HCT116 (cell line): ENCODE data around the gene GATAD2B. TPM values are rescaled to one million over a fixed set of nuclear protein-coding genes. Genes with fewer than 3 reads are reported as not detected.

Experiments
- ATAC-seq: fragments of 200-7000 bp; cut with Tn5 transposase; 2 replicates; pipeline ENCODE4 v1.9.1; 2020; ENCODE audit warnings: mild to moderate bottlenecking, moderate library complexity
- BruUV-seq: library from RNA; stranded (reverse); fragments of 400-500 nt; replicated peaks from 2 replicates; lab custom pipeline; 2021; lab: Mats Ljungman, UMichigan
- CTCF ChIA-PET: fragments of 300-600 bp; sonication (Branson Sonifier 250); formaldehyde crosslinking; loops from one replicate; lab custom pipeline; 2021; ENCODE audit warnings: antibody characterized with exemption; lab: Charles Lee
- POLR2A ChIA-PET: fragments of 300-600, 350-600 bp; sonication (Branson Sonifier 250); formaldehyde crosslinking; loops from one replicate; lab custom pipeline; 2021; ENCODE audit warnings: antibody characterized with exemption; lab: Charles Lee
- RAD21 ChIA-PET, 2 experiments: fragments of 300-600 bp; sonication (Branson Sonifier 250); formaldehyde crosslinking; loops; one replicate each; lab custom pipeline; 2023; ENCODE audit warnings: low total read pairs in 2 of 2; ENCODE audit not compliant: uncharacterized antibody in 2 of 2, unreplicated experiment in 2 of 2, low non-redundant PET in 1 of 2; lab: Charles Lee
- DNase-seq: peaks from one replicate; pipeline ENCODE4 v3.0.0-alpha.2; 2010; ENCODE audit warnings: low read depth, low spot score
- H2AFZ ChIP-seq: fragments of 200-600 bp; shearing (Covaris generic), sonication (generic); 2 replicates; pipeline ENCODE4 v1.6.1; 2017; ENCODE audit warnings: low read depth, mixed run types, mixed read lengths, antibody characterized with exemption, low read length; ENCODE audit not compliant: poor library complexity, severe bottlenecking
- H3K27ac ChIP-seq: 2 replicates; pipeline ENCODE4 v1.5.1; 2012; ENCODE audit warnings: low read depth, low read length
- H3K27me3 ChIP-seq: fragments of 200-600 bp; sonication (generic); 2 replicates; pipeline ENCODE4 v1.6.1; 2016; ENCODE audit warnings: mixed run types, low read length, mixed read lengths; ENCODE audit not compliant: insufficient read depth
- H3K36me3 ChIP-seq, 2 experiments: fragments of 200-500 bp in 1 of 2; fragments of 200-600 bp in 1 of 2; sonication (Bioruptor generic) in 1 of 2; sonication (generic) in 1 of 2; 2 replicates each; pipeline versions ENCODE4 v1.5.1 to v1.6.1; 2014 to 2016; ENCODE audit warnings: low read length in 2 of 2, inconsistent platforms in 1 of 2, mixed read lengths in 1 of 2, mixed run types in 1 of 2; ENCODE audit not compliant: insufficient read depth in 2 of 2, control insufficient read depth in 1 of 2
- H3K4me1 ChIP-seq, 2 experiments: fragments of 200-600 bp in 1 of 2; sonication (generic) in 1 of 2; 2 replicates each; pipeline versions ENCODE4 v1.5.1 to v1.6.1; 2012 to 2017; ENCODE audit warnings: low read length in 2 of 2, inconsistent platforms in 1 of 2, mild to moderate bottlenecking in 1 of 2, mixed read lengths in 1 of 2, mixed run types in 1 of 2, moderate library complexity in 1 of 2; ENCODE audit not compliant: insufficient read depth in 2 of 2, control insufficient read depth in 1 of 2
- H3K4me2 ChIP-seq: fragments of 200-600 bp; sonication (generic); 2 replicates; pipeline ENCODE4 v1.6.1; 2017; ENCODE audit warnings: mixed run types, low read length, mixed read lengths
- H3K4me3 ChIP-seq, 2 experiments: fragments of 200-600 bp in 1 of 2; sonication (generic) in 1 of 2; replicated peaks in 1 of 2; 2 replicates each; pipeline ENCODE4 v1.5.1; 2011 to 2016; ENCODE audit warnings: low read length in 2 of 2, control low read depth in 1 of 2, low read depth in 1 of 2, mild to moderate bottlenecking in 1 of 2, mixed read lengths in 1 of 2, mixed run types in 1 of 2
- H3K79me2 ChIP-seq: fragments of 200-600 bp; sonication (generic); 2 replicates; pipeline ENCODE4 v1.6.1; 2017; ENCODE audit warnings: mild to moderate bottlenecking, mixed run types, low read length, moderate library complexity, mixed read lengths; ENCODE audit not compliant: insufficient read depth
- H3K9ac ChIP-seq: fragments of 200-600 bp; sonication (generic); 2 replicates; pipeline ENCODE4 v1.6.1; 2016; ENCODE audit warnings: low read length, mixed read lengths
- H3K9me2 ChIP-seq: fragments of 200-600 bp; sonication (generic), shearing (Covaris generic); 2 replicates; pipeline ENCODE4 v1.6.1; 2017; ENCODE audit warnings: mixed run types, mild to moderate bottlenecking, moderate library complexity; ENCODE audit not compliant: insufficient read depth
- H3K9me3 ChIP-seq, 2 experiments: fragments of 200-500 bp in 1 of 2; fragments of 200-600 bp in 1 of 2; sonication (Bioruptor generic) in 1 of 2; sonication (generic) in 1 of 2; 2 replicates each; pipeline ENCODE4 v1.6.1; 2014 to 2017; ENCODE audit warnings: low read length in 2 of 2, mixed read lengths in 2 of 2, inconsistent platforms in 1 of 2, low read depth in 1 of 2, mild to moderate bottlenecking in 1 of 2, mixed run types in 1 of 2, moderate library complexity in 1 of 2; ENCODE audit not compliant: control insufficient read depth in 1 of 2, insufficient read depth in 1 of 2
- H4K20me1 ChIP-seq: fragments of 200-600 bp; sonication (generic), shearing (Covaris generic); 2 replicates; pipeline ENCODE4 v1.6.1; 2017; ENCODE audit warnings: mixed run types, mild to moderate bottlenecking, moderate library complexity; ENCODE audit not compliant: insufficient read depth
- CBX3 ChIP-seq: IDR thresholded peaks from 2 replicates; pipeline ENCODE4 v1.6.1; 2012; ENCODE audit warnings: low read depth
- CEBPB ChIP-seq: IDR thresholded peaks from 2 replicates; pipeline ENCODE4 v1.6.1; 2012; ENCODE audit warnings: low read depth
- EGR1 ChIP-seq: IDR thresholded peaks from 2 replicates; pipeline ENCODE4 v1.6.1; 2012; ENCODE audit warnings: low read depth
- ELF1 ChIP-seq: IDR thresholded peaks from 2 replicates; pipeline ENCODE4 v1.6.1; 2012; ENCODE audit warnings: low read depth, borderline replicate concordance
- EZH2 ChIP-seq: fragments of 200-600 bp; sonication (generic); IDR thresholded peaks from 2 replicates; pipeline ENCODE4 v1.6.1; 2017; ENCODE audit warnings: antibody characterized with exemption, mixed run types
- EZH2phosphoT487 ChIP-seq: fragments of 200-600 bp; IDR thresholded peaks from 2 replicates; pipeline ENCODE4 v1.6.1; 2018; ENCODE audit warnings: antibody characterized with exemption, borderline replicate concordance
- FOSL1 ChIP-seq: IDR thresholded peaks from 2 replicates; pipeline ENCODE4 v1.6.1; 2012; ENCODE audit warnings: low read depth
- JUND ChIP-seq: IDR thresholded peaks from 2 replicates; pipeline ENCODE4 v1.6.1; 2012
- POLR2A ChIP-seq: IDR thresholded peaks from 2 replicates; pipeline ENCODE4 v1.7.0; 2011; ENCODE audit warnings: borderline replicate concordance; ENCODE audit not compliant: insufficient read depth, insufficient read length; ENCODE audit errors: extremely low read depth
- POLR2AphosphoS5 ChIP-seq: IDR thresholded peaks from 2 replicates; pipeline ENCODE4 v1.6.1; 2011; ENCODE audit warnings: mild to moderate bottlenecking, low read depth, low read length, moderate library complexity
- RAD21 ChIP-seq: IDR thresholded peaks from 2 replicates; pipeline ENCODE4 v1.6.1; 2012; ENCODE audit warnings: low read depth, mild to moderate bottlenecking
- SIN3A ChIP-seq: IDR thresholded peaks from 2 replicates; pipeline ENCODE4 v1.6.1; 2012; ENCODE audit warnings: low read depth
- SP1 ChIP-seq: IDR thresholded peaks from 2 replicates; pipeline ENCODE4 v1.6.1; 2012; ENCODE audit warnings: low read depth
- TCF7L2 ChIP-seq: IDR thresholded peaks from 2 replicates; pipeline ENCODE4 v1.7.0; 2011; ENCODE audit warnings: borderline replicate concordance, inconsistent platforms; ENCODE audit not compliant: insufficient read depth, insufficient read length; ENCODE audit errors: extremely low read depth
- YY1 ChIP-seq: IDR thresholded peaks from 2 replicates; pipeline ENCODE4 v1.6.1; 2011; ENCODE audit warnings: low read length, low read depth, moderate library complexity, mild to moderate bottlenecking; ENCODE audit not compliant: insufficient replicate concordance; ENCODE audit errors: extremely low read depth
- ZFX ChIP-seq: fragments of 450-650 bp; IDR thresholded peaks from 2 replicates; pipeline ENCODE4 v1.6.1; 2017
- ZNF274 ChIP-seq: fragments of 200-500 bp; sonication (Bioruptor generic); IDR thresholded peaks from 2 replicates; pipeline ENCODE4 v1.6.1; 2014; ENCODE audit warnings: mild to moderate bottlenecking, low read depth, low read length, inconsistent platforms
- intact Hi-C: fragments of 100-400 bp; cut with micrococcal nuclease; formaldehyde crosslinking; loops from 2 replicates; pipeline ENCODE4 v1.10.0; 2022
- total RNA-seq: library from RNA; stranded (reverse); gene quantifications from one replicate; pipeline ENCODE4 v1.2.1, GENCODE V29; 2021; ENCODE audit not compliant: unreplicated experiment
- TF ChIP-seq, protein P1 (sequence below): IDR thresholded peaks from 2 replicates; pipeline ENCODE4 v1.6.1; 2012
- TF ChIP-seq, protein P2 (sequence below): IDR thresholded peaks from 2 replicates; pipeline ENCODE4 v1.6.1; 2012
- TF ChIP-seq, protein P3 (sequence below): IDR thresholded peaks from 2 replicates; pipeline ENCODE4 v1.6.1; 2011; ENCODE audit warnings: mild to moderate bottlenecking, low read length, moderate library complexity; ENCODE audit not compliant: insufficient replicate concordance; ENCODE audit errors: extremely low read depth
- TF ChIP-seq, protein P4 (sequence below): IDR thresholded peaks from 2 replicates; pipeline ENCODE4 v1.6.1; 2012; ENCODE audit warnings: low read depth

GATAD2B gene
- total RNA-seq, 1 experiment from 2014 or later, result 50.2 TPM

DNA sequence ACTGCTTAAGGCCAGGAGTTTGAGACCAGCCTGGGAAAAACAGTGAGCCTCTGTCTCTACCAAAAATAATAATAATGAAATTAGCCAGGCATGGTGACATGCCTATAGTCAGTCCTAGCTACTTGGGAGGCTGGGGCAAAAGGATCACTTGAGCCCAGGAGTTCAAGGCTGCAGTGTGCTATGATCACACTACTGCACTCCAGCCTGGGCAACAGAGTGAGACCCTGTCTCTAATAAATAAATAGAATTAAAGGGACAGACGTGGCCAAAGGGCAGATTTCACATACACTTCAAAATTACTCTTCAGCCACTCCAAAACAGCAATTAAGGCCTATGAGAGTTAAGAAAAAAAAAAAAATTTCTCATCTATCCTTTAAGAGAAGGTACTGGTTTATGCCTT, 45.7 kb downstream of the GATAD2B start (continued):
- TF ChIP-seq EZH2phosphoT487, result no peak
- no peak for TF ChIP-seq TCF7L2
- no peak for TF ChIP-seq YY1
- TF ChIP-seq JUND, result no peak
- no peak for TF ChIP-seq SP1
- no peak for TF ChIP-seq ZNF274
- no peak for TF ChIP-seq EGR1
- TF ChIP-seq EZH2, result no peak

DNA sequence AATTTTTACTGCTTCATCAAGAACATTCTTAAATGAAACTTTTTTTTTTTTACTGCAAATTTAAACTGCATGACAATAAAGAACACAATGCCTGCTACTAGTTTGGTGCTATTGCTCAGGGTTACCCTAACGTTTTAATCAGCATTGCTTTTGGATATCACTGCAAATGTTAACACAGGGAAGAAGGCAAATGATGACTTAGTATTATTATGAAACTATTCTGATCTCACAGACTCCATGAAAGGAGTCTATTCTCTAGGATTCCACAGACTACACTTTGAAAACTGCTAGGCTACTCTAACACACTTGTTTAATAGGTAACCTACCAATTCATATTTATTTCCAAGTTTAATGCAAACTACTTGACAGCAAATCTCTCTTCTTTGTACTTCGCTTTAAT, 49.8 kb downstream of the GATAD2B start:
- no peak for TF ChIP-seq EGR1
- TF ChIP-seq, protein P1, sequence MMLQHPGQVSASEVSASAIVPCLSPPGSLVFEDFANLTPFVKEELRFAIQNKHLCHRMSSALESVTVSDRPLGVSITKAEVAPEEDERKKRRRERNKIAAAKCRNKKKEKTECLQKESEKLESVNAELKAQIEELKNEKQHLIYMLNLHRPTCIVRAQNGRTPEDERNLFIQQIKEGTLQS, result no peak
- no peak for TF ChIP-seq SIN3A
- no peak for TF ChIP-seq CBX3
- TF ChIP-seq ELF1, result no peak
- TF ChIP-seq SP1, result no peak
- TF ChIP-seq, protein P2, sequence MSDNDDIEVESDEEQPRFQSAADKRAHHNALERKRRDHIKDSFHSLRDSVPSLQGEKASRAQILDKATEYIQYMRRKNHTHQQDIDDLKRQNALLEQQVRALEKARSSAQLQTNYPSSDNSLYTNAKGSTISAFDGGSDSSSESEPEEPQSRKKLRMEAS, result no peak
- no peak for TF ChIP-seq POLR2AphosphoS5
- no peak for TF ChIP-seq ZNF274
- TF ChIP-seq FOSL1, result no peak
- no peak for TF ChIP-seq TCF7L2
- no peak for TF ChIP-seq YY1
- TF ChIP-seq, protein P3, sequence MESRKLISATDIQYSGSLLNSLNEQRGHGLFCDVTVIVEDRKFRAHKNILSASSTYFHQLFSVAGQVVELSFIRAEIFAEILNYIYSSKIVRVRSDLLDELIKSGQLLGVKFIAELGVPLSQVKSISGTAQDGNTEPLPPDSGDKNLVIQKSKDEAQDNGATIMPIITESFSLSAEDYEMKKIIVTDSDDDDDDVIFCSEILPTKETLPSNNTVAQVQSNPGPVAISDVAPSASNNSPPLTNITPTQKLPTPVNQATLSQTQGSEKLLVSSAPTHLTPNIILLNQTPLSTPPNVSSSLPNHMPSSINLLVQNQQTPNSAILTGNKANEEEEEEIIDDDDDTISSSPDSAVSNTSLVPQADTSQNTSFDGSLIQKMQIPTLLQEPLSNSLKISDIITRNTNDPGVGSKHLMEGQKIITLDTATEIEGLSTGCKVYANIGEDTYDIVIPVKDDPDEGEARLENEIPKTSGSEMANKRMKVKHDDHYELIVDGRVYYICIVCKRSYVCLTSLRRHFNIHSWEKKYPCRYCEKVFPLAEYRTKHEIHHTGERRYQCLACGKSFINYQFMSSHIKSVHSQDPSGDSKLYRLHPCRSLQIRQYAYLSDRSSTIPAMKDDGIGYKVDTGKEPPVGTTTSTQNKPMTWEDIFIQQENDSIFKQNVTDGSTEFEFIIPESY, result no peak
- no peak for TF ChIP-seq EZH2phosphoT487
- no peak for TF ChIP-seq POLR2A
- TF ChIP-seq ZFX, result no peak
- TF ChIP-seq RAD21, result no peak
- TF ChIP-seq, protein P4, sequence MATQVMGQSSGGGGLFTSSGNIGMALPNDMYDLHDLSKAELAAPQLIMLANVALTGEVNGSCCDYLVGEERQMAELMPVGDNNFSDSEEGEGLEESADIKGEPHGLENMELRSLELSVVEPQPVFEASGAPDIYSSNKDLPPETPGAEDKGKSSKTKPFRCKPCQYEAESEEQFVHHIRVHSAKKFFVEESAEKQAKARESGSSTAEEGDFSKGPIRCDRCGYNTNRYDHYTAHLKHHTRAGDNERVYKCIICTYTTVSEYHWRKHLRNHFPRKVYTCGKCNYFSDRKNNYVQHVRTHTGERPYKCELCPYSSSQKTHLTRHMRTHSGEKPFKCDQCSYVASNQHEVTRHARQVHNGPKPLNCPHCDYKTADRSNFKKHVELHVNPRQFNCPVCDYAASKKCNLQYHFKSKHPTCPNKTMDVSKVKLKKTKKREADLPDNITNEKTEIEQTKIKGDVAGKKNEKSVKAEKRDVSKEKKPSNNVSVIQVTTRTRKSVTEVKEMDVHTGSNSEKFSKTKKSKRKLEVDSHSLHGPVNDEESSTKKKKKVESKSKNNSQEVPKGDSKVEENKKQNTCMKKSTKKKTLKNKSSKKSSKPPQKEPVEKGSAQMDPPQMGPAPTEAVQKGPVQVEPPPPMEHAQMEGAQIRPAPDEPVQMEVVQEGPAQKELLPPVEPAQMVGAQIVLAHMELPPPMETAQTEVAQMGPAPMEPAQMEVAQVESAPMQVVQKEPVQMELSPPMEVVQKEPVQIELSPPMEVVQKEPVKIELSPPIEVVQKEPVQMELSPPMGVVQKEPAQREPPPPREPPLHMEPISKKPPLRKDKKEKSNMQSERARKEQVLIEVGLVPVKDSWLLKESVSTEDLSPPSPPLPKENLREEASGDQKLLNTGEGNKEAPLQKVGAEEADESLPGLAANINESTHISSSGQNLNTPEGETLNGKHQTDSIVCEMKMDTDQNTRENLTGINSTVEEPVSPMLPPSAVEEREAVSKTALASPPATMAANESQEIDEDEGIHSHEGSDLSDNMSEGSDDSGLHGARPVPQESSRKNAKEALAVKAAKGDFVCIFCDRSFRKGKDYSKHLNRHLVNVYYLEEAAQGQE, result no peak
- no peak for TF ChIP-seq JUND
- TF ChIP-seq CEBPB, result no peak
- H3K4me3 ChIP-seq, result no peak overlapping the region
- no peak overlapping the region for H3K9ac ChIP-seq
- no peak for ATAC-seq
- intact Hi-C loops, result no loop called here
- 0 out of 2 replicates have a peak, but pooled peaks cover 6% of the 10 kb centered on the region for H4K20me1 ChIP-seq
- DNase-seq, result no peak
- no peaks in the 10 kb centered on the region for H3K9me3 ChIP-seq
- H3K27ac ChIP-seq, result no peak overlapping the region
- H2AFZ ChIP-seq, result no peak overlapping the region
- no peaks in the 10 kb centered on the region for H3K9me2 ChIP-seq
- no peaks in the 10 kb centered on the region for H3K4me1 ChIP-seq
- RAD21 ChIA-PET, result no interaction called here
- H3K27me3 ChIP-seq, result no peaks in the 10 kb centered on the region
- no peaks in the 10 kb centered on the region for H3K36me3 ChIP-seq
- H3K4me2 ChIP-seq, result no peak overlapping the region
- no TSS peak for BruUV-seq
- H3K79me2 ChIP-seq, result peaks cover 43% of the 10 kb centered on the region
- CTCF ChIA-PET, result no interaction called here
- POLR2A ChIA-PET, result no interaction called here
